Ishikawa (cell line): ENCODE measurements around the gene A3GALT2.

Experiments
- EP300 ChIP-seq: IDR thresholded peaks from 2 replicates; pipeline ENCODE4 v1.6.1; 2012; ENCODE audit warnings: borderline replicate concordance
- REST ChIP-seq: IDR thresholded peaks from 2 replicates; pipeline ENCODE4 v1.6.1; 2012; ENCODE audit warnings: low read depth, mild to moderate bottlenecking
- TF ChIP-seq, protein P1 (sequence below): IDR thresholded peaks from 2 replicates; pipeline ENCODE4 v1.6.1; 2012

- TF ChIP-seq, protein P1, sequence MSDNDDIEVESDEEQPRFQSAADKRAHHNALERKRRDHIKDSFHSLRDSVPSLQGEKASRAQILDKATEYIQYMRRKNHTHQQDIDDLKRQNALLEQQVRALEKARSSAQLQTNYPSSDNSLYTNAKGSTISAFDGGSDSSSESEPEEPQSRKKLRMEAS, result no peak
- TF ChIP-seq REST (no peak), EP300 (no peak)
These were observed 39.5 kb upstream of the A3GALT2 start for GRCh38 chr1:33360367-33360766.
